BLaER1 treated with 17β-estradiol and CSF1 and Interleukin-3, amounts not matched to agents 10 nM and 100 nM (cell line): ENCODE measurements around the gene ANKRD44.
A peak's percentile ranks its signal among the peaks of the same experiment; 100 is the strongest.

Experiments used
- H3K27ac ChIP-seq, 11 experiments: shearing (Covaris generic); formaldehyde crosslinking; 2 replicates each; pipeline ENCODE4 v1.8.1; 2022
- H3K27me3 ChIP-seq, 11 experiments: shearing (Covaris generic); formaldehyde crosslinking; 2 replicates each; pipeline ENCODE4 v1.8.1; 2022
- H3K36me3 ChIP-seq, 11 experiments: shearing (Covaris generic); formaldehyde crosslinking; 2 replicates each; pipeline ENCODE4 v1.8.1; 2022
- H3K4me1 ChIP-seq, 10 experiments: shearing (Covaris generic); formaldehyde crosslinking; 2 replicates each; pipeline ENCODE4 v1.8.1; 2022
- H3K4me2 ChIP-seq, 11 experiments: shearing (Covaris generic); formaldehyde crosslinking; 2 replicates each; pipeline ENCODE4 v1.8.1; 2022
- H3K4me3 ChIP-seq, 10 experiments: shearing (Covaris generic); formaldehyde crosslinking; 2 replicates each; pipeline ENCODE4 v1.8.1; 2022
- H3K9ac ChIP-seq, 11 experiments: shearing (Covaris generic); formaldehyde crosslinking; 2 replicates each; pipeline ENCODE4 v1.8.1; 2022
- H3K9me3 ChIP-seq, 11 experiments: shearing (Covaris generic); formaldehyde crosslinking; replicated peaks in 1 of 11; 2 replicates each; pipeline ENCODE4 v1.8.1; 2022
- H4K20me1 ChIP-seq, 11 experiments: shearing (Covaris generic); formaldehyde crosslinking; 2 replicates each; pipeline ENCODE4 v1.8.1; 2022
- Cebpa-rat ChIP-seq, 11 experiments: shearing (Covaris generic); IDR thresholded peaks; 2 replicates each; pipeline ENCODE4 v1.8.1; 2022

ANKRD44 gene

DNA sequence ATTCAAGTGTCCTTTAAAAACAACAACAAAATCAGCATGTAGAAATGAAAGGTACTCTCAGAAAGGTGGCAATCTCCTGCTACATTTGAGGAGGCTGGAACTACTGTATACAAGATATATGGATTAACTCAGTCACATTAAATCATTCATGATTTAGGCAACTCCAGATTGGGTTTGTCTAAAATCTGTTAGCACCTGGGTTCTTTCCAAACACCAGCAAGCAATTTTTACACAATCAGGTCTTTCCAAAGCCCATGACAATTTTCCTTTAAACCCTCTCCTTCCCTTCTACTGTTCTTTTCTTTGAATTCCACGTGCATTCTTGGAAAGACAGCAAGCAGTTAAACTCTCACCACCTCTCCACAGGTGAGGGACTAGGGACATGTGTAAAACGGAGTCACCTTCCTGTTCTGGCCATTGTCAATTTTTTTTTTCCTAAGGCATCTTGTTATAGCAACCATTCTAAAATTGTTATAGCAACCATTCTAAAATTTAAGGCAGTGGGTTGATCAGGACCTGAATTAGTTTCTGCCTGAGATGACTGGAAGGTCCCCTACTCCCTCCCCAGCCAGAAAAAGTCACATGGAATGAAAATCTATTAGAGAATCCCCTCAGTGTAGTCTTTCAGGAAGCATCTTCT, 113.9 kb downstream of the ANKRD44 start:
- H3K36me3 ChIP-seq: no peaks in the 10 kb centered on the region; a peak in 1 of 22 replicates
- H3K9me3 ChIP-seq: no peaks in the 10 kb centered on the region
- peaks cover 0 to 43% (median 0%) of the 10 kb centered on the region in 11 experiments; a peak in 3 of 22 replicates for H4K20me1 ChIP-seq
- no peak overlapping the region for H3K9ac ChIP-seq
- no peak overlapping the region for H3K4me3 ChIP-seq
- peak overlapping the region in 1 of 11 experiments; percentile 0; a peak in 1 of 22 replicates for H3K4me2 ChIP-seq
- no peaks in the 10 kb centered on the region for H3K27me3 ChIP-seq
- H3K4me1 ChIP-seq: peaks cover 27 to 74% (median 42%) of the 10 kb centered on the region in 10 experiments
- TF ChIP-seq Cebpa-rat (IDR thresholded peaks at IDR 0.05): no peak
- H3K27ac ChIP-seq: no peak overlapping the region

GRCh38 chr2:197195518-197195917, 115.1 kb downstream of the ANKRD44 start:
- H3K4me3 ChIP-seq: no peak overlapping the region
- peaks cover 26 to 71% (median 34%) of the 10 kb centered on the region in 10 experiments for H3K4me1 ChIP-seq
- no peaks in the 10 kb centered on the region for H3K9me3 ChIP-seq
- peaks cover 0 to 44% (median 0%) of the 10 kb centered on the region in 11 experiments; a peak in 3 of 22 replicates for H4K20me1 ChIP-seq
- no peak overlapping the region for H3K9ac ChIP-seq
- H3K4me2 ChIP-seq: peak overlapping the region in 1 of 11 experiments; percentile 12; a peak in 1 of 22 replicates
- H3K27ac ChIP-seq: no peak overlapping the region; a peak in 1 of 22 replicates
- H3K36me3 ChIP-seq: no peaks in the 10 kb centered on the region; a peak in 1 of 22 replicates
- no peaks in the 10 kb centered on the region for H3K27me3 ChIP-seq
- no peak for TF ChIP-seq Cebpa-rat (IDR thresholded peaks at IDR 0.05)

- Histone ChIP-seq H3K36me3 (peaks cover 0 to under 1% (median 0%) of the 10 kb centered on the region in 11 experiments; a peak in 2 of 22 replicates), H3K27ac (no peak overlapping the region), H4K20me1 (peaks cover 0 to 68% (median 0%) of the 10 kb centered on the region in 11 experiments; a peak in 6 of 22 replicates), H3K4me1 (peaks cover 0 to 46% (median 3%) of the 10 kb centered on the region in 10 experiments; a peak in 8 of 20 replicates), H3K4me3 (no peak overlapping the region), H3K4me2 (peak overlapping the region in 3 of 11 experiments; percentile 4 to 31 (median 7); a peak in 4 of 22 replicates), H3K9ac (no peak overlapping the region), H3K27me3 (no peaks in the 10 kb centered on the region), H3K9me3 (no peaks in the 10 kb centered on the region)
- no peak for TF ChIP-seq Cebpa-rat (IDR thresholded peaks at IDR 0.05)
Observed at GRCh38 chr2:197191940-197192322, 118.6 kb downstream of the ANKRD44 start.

DNA sequence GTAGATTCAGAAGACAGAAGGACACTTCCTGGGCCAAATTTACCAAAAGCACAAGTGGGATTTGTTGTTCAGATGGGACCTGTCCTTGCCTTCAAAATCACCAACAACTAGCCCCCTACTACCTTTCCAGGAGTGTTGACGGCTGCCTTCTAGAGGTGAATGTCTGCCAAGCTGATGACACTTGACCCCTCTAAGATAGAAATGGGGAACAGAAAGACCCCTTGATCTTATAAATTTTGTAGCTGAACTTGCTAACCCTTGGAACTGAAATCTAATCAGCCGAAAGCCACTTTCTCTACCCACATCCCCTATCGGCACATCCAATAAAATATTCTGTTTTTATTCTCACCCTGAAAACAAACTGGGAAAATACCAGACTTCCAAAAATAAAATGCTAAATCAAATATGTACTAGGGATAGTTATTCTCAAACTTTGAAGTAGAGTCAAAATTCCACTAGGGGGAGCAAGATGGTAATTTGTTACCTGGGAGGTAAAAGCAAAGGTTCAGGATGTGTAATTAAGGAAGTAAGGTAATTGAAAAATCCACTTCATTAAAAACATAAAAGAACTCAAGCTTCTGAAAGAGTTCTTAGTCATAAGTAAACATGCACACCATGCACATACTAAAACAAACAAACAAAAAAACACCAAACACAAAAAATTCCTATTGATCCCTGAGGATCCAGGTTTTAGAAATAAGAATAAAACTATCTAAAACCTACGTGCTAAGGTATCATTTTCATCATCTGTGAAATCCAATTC, 119.2 kb downstream of the ANKRD44 start:
- H3K4me3 ChIP-seq: no peak overlapping the region
- peaks cover 0 to 65% (median 0%) of the 10 kb centered on the region in 11 experiments; a peak in 6 of 22 replicates for H4K20me1 ChIP-seq
- no peak for TF ChIP-seq Cebpa-rat (IDR thresholded peaks at IDR 0.05)
- no peak overlapping the region; a peak in 1 of 22 replicates for H3K9ac ChIP-seq
- H3K4me2 ChIP-seq: peak overlapping the region in 3 of 11 experiments; percentile 4 to 31 (median 7); a peak in 3 of 22 replicates
- H3K27me3 ChIP-seq: no peaks in the 10 kb centered on the region
- H3K27ac ChIP-seq: no peak overlapping the region
- H3K4me1 ChIP-seq: peaks cover 0 to 41% (median 0%) of the 10 kb centered on the region in 10 experiments; a peak in 8 of 20 replicates
- H3K36me3 ChIP-seq: peaks cover 0 to 7% (median 0%) of the 10 kb centered on the region in 11 experiments; a peak in 4 of 22 replicates
- H3K9me3 ChIP-seq: no peaks in the 10 kb centered on the region

- H3K9me3 ChIP-seq: no peaks in the 10 kb centered on the region
- peaks cover 0 to 19% (median 0%) of the 10 kb centered on the region in 11 experiments; a peak in 9 of 22 replicates for H3K36me3 ChIP-seq
- no peak overlapping the region for H3K9ac ChIP-seq
- H3K27me3 ChIP-seq: no peaks in the 10 kb centered on the region
- H3K4me3 ChIP-seq: no peak overlapping the region
- H3K27ac ChIP-seq: no peak overlapping the region
- H3K4me1 ChIP-seq: peaks cover 0 to 30% (median 0%) of the 10 kb centered on the region in 10 experiments; a peak in 7 of 20 replicates
- peaks cover 0 to 56% (median 0%) of the 10 kb centered on the region in 11 experiments; a peak in 6 of 22 replicates for H4K20me1 ChIP-seq
- no peak overlapping the region for H3K4me2 ChIP-seq
- no peak for TF ChIP-seq Cebpa-rat (IDR thresholded peaks at IDR 0.05)
Observed at GRCh38 chr2:197190100-197190432, 120.5 kb downstream of the ANKRD44 start.

GRCh38 chr2:197189426-197190099, 121.0 kb downstream of the ANKRD44 start:
- no peak overlapping the region for H3K4me2 ChIP-seq
- peaks cover 0 to 56% (median 0%) of the 10 kb centered on the region in 11 experiments; a peak in 6 of 22 replicates for H4K20me1 ChIP-seq
- peaks cover 0 to 30% (median 0%) of the 10 kb centered on the region in 10 experiments; a peak in 7 of 20 replicates for H3K4me1 ChIP-seq
- no peak overlapping the region for H3K9ac ChIP-seq
- no peak overlapping the region for H3K4me3 ChIP-seq
- no peak overlapping the region for H3K27ac ChIP-seq
- no peaks in the 10 kb centered on the region for H3K9me3 ChIP-seq
- peaks cover 0 to 25% (median 0%) of the 10 kb centered on the region in 11 experiments; a peak in 9 of 22 replicates for H3K36me3 ChIP-seq
- no peaks in the 10 kb centered on the region for H3K27me3 ChIP-seq
- TF ChIP-seq Cebpa-rat (IDR thresholded peaks at IDR 0.05): no peak

GRCh38 chr2:197185676-197186075, 124.9 kb downstream of the ANKRD44 start:
- H3K27ac ChIP-seq: no peak overlapping the region
- H3K9me3 ChIP-seq: no peaks in the 10 kb centered on the region

DNA sequence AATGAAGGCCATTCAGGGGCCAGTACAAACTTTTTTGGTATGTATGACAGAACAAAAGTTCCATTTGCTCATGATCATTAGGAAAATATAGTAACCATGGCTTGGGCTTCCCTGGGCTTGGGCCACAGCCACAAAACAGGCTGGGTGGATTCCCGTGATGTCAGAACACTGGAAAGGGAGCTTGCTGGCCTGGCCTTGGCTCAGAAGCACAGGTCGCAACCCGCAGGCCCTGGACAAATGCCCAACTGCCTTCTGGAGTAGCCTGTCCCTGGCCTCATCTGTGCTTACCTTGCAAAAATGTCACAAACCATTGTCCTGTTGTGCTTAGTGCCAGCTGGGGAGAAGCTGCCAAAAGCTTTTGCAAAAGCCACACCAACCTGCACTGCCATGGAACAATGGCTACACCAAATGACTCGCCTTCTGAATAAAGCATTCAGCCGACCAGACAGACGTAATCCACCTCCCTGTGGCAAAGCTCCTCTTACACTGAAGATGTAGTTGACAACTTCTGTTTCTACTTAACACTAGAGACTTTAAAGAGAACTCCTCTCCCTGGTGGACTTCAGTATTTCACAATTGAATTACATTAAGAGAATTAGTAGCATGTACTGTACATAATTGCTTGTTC, 125.5 kb downstream of the ANKRD44 start:
- Histone ChIP-seq H3K4me1 (peaks cover 0 to 24% (median 0%) of the 10 kb centered on the region in 10 experiments; a peak in 6 of 20 replicates), H3K36me3 (peaks cover 0 to 68% (median 0%) of the 10 kb centered on the region in 11 experiments; a peak in 9 of 22 replicates), H4K20me1 (peaks cover 0 to 57% (median 0%) of the 10 kb centered on the region in 11 experiments; a peak in 6 of 22 replicates), H3K27me3 (no peaks in the 10 kb centered on the region), H3K9ac (no peak overlapping the region), H3K27ac (no peak overlapping the region), H3K4me3 (no peak overlapping the region), H3K4me2 (no peak overlapping the region), H3K9me3 (no peaks in the 10 kb centered on the region)
- no peak for TF ChIP-seq Cebpa-rat (IDR thresholded peaks at IDR 0.05)

More at GRCh38 chr2:197185676-197186075, 124.9 kb downstream of the ANKRD44 start:
- Histone ChIP-seq H3K36me3 (peaks cover 0 to 61% (median 0%) of the 10 kb centered on the region in 11 experiments; a peak in 9 of 22 replicates), H3K4me3 (no peak overlapping the region), H3K4me2 (no peak overlapping the region), H3K9ac (no peak overlapping the region), H3K4me1 (peaks cover 0 to 24% (median 0%) of the 10 kb centered on the region in 10 experiments; a peak in 6 of 20 replicates), H4K20me1 (peaks cover 0 to 60% (median 0%) of the 10 kb centered on the region in 11 experiments; a peak in 6 of 22 replicates), H3K27me3 (no peaks in the 10 kb centered on the region)
- TF ChIP-seq Cebpa-rat (IDR thresholded peaks at IDR 0.05): no peak
